Measurements from ENCODE around the gene SYNJ2. TPM values are rescaled to one million over a fixed set of nuclear protein-coding genes. Genes with fewer than 3 reads are reported as not detected.

The SYNJ2 gene
- total RNA-seq, 1 experiment from 2014 or later = 10.3 TPM

DNA sequence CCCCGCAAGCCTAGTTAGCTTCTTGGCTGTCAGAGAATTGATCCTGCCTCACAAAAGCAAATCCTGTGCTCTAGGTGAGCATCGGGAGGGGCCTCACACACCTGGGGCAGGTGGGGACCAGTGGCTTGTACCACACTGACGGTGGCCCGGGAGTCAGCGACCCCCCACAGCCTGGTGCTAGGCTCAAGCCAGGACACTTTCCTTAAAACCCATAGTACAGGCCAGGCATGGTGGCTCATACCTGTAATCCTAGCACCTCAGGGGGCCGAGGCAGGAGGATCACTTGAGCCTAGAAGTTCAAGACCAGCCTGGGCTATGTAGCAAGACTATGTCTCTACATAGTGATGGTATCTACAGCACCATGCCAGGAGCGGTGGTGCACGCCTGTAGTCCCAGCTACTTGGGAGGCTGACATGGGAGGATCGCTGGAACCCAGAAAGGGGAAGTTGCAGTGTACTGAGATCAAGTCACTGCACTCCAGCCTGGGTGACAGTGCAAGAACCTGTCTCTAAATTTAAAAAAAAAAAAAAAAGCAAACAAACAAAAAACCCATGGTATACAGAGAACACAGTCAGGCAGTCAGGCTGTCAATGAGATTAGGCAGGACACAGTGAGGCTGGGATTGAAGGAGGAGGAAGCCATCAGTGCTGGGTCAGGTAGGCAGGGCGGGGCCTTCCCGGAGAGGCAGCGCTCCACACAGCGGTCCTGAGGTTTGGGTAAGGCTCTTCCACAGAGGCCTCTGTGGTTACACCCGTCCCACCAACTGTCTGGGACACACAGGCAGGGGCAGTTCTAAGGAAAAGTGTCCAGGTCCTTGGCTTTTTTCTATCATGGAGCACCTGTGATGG, 41.3 kb downstream of the SYNJ2 start:
- CTCF ChIA-PET = interaction anchor here (0.7 kb wide), 1 partner anchor 160 kb away, joined by 3 read pairs; no protein-coding TSS in a partner anchor
- no peak for DNase-seq (ENCODE audit: unreplicated experiment)
- H3K27ac Mint-ChIP-seq (ENCODE audit: low read depth, unreplicated experiment) = no peak overlapping the region
- H3K4me3 Mint-ChIP-seq (ENCODE audit: unreplicated experiment) = no peak overlapping the region
- peaks cover 14% of the 10 kb centered on the region for H3K4me1 Mint-ChIP-seq (ENCODE audit: insufficient read depth, unreplicated experiment)
- H3K9me3 Mint-ChIP-seq (ENCODE audit: unreplicated experiment) = no peaks in the 10 kb centered on the region
- TF ChIP-seq, protein P1, sequence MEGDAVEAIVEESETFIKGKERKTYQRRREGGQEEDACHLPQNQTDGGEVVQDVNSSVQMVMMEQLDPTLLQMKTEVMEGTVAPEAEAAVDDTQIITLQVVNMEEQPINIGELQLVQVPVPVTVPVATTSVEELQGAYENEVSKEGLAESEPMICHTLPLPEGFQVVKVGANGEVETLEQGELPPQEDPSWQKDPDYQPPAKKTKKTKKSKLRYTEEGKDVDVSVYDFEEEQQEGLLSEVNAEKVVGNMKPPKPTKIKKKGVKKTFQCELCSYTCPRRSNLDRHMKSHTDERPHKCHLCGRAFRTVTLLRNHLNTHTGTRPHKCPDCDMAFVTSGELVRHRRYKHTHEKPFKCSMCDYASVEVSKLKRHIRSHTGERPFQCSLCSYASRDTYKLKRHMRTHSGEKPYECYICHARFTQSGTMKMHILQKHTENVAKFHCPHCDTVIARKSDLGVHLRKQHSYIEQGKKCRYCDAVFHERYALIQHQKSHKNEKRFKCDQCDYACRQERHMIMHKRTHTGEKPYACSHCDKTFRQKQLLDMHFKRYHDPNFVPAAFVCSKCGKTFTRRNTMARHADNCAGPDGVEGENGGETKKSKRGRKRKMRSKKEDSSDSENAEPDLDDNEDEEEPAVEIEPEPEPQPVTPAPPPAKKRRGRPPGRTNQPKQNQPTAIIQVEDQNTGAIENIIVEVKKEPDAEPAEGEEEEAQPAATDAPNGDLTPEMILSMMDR (IDR thresholded peaks at IDR 0.05; ENCODE audit: unreplicated experiment) = no peak
- intact Hi-C loops (cut with micrococcal nuclease) = no loop called here
- no TSS peak for BruUV-seq (replicated peaks)
- POLR2A ChIA-PET = no interaction called here
- H3K36me3 Mint-ChIP-seq (ENCODE audit: insufficient read depth, unreplicated experiment) = peaks cover 10% of the 10 kb centered on the region
- no peaks in the 10 kb centered on the region for H3K27me3 Mint-ChIP-seq (ENCODE audit: insufficient read depth, unreplicated experiment)

DNA sequence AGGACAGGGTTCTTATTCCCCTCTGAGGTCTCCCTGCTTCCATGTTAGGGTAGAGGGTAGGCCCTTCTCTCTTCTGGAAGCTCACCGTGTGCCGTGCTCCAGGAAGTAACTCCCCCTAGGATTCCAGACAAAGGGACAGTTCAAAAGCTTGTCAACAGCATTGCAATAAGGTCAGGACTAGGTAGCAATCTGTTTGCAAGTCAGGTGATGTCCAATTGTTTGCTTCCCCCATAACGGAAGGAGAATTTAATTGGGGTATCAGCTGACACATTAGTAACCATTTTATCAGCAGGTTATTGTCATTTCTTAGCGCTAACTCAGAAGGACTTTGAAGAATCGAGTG, 41.9 kb downstream of the SYNJ2 start:
- Mint-ChIP-seq H3K4me1 (ENCODE audit: insufficient read depth, unreplicated experiment) (peaks cover 14% of the 10 kb centered on the region), H3K27me3 (ENCODE audit: insufficient read depth, unreplicated experiment) (no peaks in the 10 kb centered on the region), H3K27ac (ENCODE audit: low read depth, unreplicated experiment) (no peak overlapping the region), H3K9me3 (ENCODE audit: unreplicated experiment) (no peaks in the 10 kb centered on the region), H3K4me3 (ENCODE audit: unreplicated experiment) (no peak overlapping the region), H3K36me3 (ENCODE audit: insufficient read depth, unreplicated experiment) (peaks cover 10% of the 10 kb centered on the region)
- CTCF ChIA-PET = interaction anchor here (1.1 kb wide), 1 partner anchor 10 kb away, joined by 3 read pairs; no protein-coding TSS in a partner anchor
- no TSS peak for BruUV-seq (replicated peaks)
- intact Hi-C loops (cut with micrococcal nuclease) = no loop called here
- TF ChIP-seq, protein P1 (IDR thresholded peaks at IDR 0.05; ENCODE audit: unreplicated experiment) = no peak
- no peak for DNase-seq (ENCODE audit: unreplicated experiment)
- POLR2A ChIA-PET = no interaction called here

DNA sequence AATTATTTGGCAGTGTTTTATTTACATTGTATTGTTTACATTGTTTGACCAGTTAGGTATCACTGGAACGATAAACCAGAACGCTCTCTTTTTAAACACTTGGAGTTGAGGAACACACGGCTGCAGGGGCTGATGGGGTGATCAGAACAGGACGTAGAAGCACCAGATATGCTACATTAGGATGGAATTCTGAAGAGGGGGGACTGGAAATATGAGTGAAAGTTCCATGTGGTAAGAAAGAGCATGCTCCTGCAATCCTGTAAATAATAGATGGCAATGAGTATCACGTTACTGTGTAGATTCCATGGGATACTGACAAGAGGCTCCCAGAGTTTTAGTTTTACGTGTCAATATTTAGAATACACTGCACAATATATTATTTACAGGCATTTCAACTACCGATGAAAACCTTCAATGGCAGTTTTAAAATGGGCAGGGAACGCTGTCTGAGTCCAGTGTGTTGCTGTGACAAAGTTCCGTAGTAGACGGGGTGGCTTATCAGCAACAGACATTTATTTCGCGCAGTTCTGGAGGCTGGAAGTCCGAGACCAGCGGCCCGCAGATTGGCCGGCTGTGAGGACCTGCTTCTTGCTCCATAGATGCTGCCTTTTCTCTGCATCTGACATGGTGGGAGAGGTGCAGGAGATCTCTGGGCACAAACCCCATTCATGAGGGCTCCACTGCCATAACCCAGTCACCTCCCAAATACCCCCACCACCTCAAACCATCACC, 43.1 kb downstream of the SYNJ2 start:
- no peak overlapping the region for H3K27ac Mint-ChIP-seq (ENCODE audit: low read depth, unreplicated experiment)
- TF ChIP-seq, protein P1 (IDR thresholded peaks at IDR 0.05; ENCODE audit: unreplicated experiment) = no peak
- CTCF ChIA-PET = interaction anchor here (1.1 kb wide), 1 partner anchor 11 kb away, joined by 3 read pairs; no protein-coding TSS in a partner anchor
- H3K36me3 Mint-ChIP-seq (ENCODE audit: insufficient read depth, unreplicated experiment) = peaks cover 10% of the 10 kb centered on the region
- peaks cover 14% of the 10 kb centered on the region for H3K4me1 Mint-ChIP-seq (ENCODE audit: insufficient read depth, unreplicated experiment)
- BruUV-seq (replicated peaks) = no TSS peak
- H3K27me3 Mint-ChIP-seq (ENCODE audit: insufficient read depth, unreplicated experiment) = no peaks in the 10 kb centered on the region
- H3K4me3 Mint-ChIP-seq (ENCODE audit: unreplicated experiment) = no peak overlapping the region
- no peaks in the 10 kb centered on the region for H3K9me3 Mint-ChIP-seq (ENCODE audit: unreplicated experiment)
- intact Hi-C loops (cut with micrococcal nuclease) = no loop called here
- POLR2A ChIA-PET = no interaction called here
- no peak for DNase-seq (ENCODE audit: unreplicated experiment)

Measured in MCF 10A (cell line).